ENCODE results near the gene VSX1. TPM values are rescaled to one million over a fixed set of nuclear protein-coding genes. Genes with fewer than 3 reads are reported as not detected.
A peak's percentile ranks its signal among the peaks of the same experiment; 100 is the strongest.

Gene VSX1
- total RNA-seq, 1 donor: not detected

GRCh38 chr20:25062841-25063240 is 19.1 kb downstream of the VSX1 start:
- DNase-seq (ENCODE audit: low read depth): no peak
- H3K4me3 ChIP-seq (ENCODE audit: low read depth, low read length): no peak overlapping the region
- TF ChIP-seq CTCF (IDR thresholded peaks at IDR 0.05; ENCODE audit: insufficient read depth, low read depth, low read length): no peak

- no peak for TF ChIP-seq CTCF (IDR thresholded peaks at IDR 0.05; ENCODE audit: insufficient read depth, low read depth, low read length)
- no peak overlapping the region for H3K4me3 ChIP-seq (ENCODE audit: low read depth, low read length)
- DNase-seq (ENCODE audit: low read depth): no peak
Measured at GRCh38 chr20:25061821-25062530, 20.0 kb downstream of the VSX1 start.

GRCh38 chr20:25061103-25061799 is 20.7 kb downstream of the VSX1 start:
- no peak for DNase-seq (ENCODE audit: low read depth)
- no peak for TF ChIP-seq CTCF (IDR thresholded peaks at IDR 0.05; ENCODE audit: insufficient read depth, low read depth, low read length)
- H3K4me3 ChIP-seq (ENCODE audit: low read depth, low read length): no peak overlapping the region

GRCh38 chr20:25059866-25060465 is 22.0 kb downstream of the VSX1 start:
- DNase-seq (ENCODE audit: low read depth): no peak
- no peak overlapping the region for H3K4me3 ChIP-seq (ENCODE audit: low read depth, low read length)
- TF ChIP-seq CTCF (IDR thresholded peaks at IDR 0.05; ENCODE audit: insufficient read depth, low read depth, low read length): no peak

- no peak for DNase-seq (ENCODE audit: low read depth)
Measured at GRCh38 chr20:25058847-25059810, 22.8 kb downstream of the VSX1 start.

More at GRCh38 chr20:25058847-25059810, 22.8 kb downstream of the VSX1 start:
- peak overlapping the region; percentile 67 for H3K4me3 ChIP-seq (ENCODE audit: low read depth, low read length)
- peak; percentile 9 for TF ChIP-seq CTCF (IDR thresholded peaks at IDR 0.05; ENCODE audit: insufficient read depth, low read depth, low read length)

Measured in fibroblast of villous mesenchyme (primary cell).